ENCODE measurements around the gene DELE1.
A peak's percentile ranks its signal among the peaks of the same experiment; 100 is the strongest.

DELE1 gene

GRCh38 chr5:141923448-141924313 is at the start of gene DELE1:
Gene DELE1, plus strand, starts transcription at chr5:141923871. Its CDS starts 71 bp downstream, at chr5:141923942.
- peak; percentile 89 to 96 for DNase-seq

DNA sequence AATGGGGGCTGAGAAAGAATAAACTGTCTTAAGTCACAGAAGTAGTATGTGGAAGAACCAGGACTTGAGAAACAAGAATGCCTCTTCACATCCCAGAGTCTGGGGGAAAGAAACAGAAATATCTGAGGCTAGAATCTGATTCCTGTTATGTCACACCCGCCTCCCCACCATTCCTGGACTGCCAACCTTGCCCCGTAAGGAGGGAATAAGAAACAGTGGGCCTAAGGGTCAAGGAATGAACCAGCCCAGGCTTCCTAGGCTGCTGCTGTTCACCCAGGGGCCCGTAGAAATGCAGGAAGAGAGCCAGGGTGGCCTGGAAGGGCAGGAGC is 49.8 kb upstream of the DELE1 start:
- DNase-seq: no peak

DNA sequence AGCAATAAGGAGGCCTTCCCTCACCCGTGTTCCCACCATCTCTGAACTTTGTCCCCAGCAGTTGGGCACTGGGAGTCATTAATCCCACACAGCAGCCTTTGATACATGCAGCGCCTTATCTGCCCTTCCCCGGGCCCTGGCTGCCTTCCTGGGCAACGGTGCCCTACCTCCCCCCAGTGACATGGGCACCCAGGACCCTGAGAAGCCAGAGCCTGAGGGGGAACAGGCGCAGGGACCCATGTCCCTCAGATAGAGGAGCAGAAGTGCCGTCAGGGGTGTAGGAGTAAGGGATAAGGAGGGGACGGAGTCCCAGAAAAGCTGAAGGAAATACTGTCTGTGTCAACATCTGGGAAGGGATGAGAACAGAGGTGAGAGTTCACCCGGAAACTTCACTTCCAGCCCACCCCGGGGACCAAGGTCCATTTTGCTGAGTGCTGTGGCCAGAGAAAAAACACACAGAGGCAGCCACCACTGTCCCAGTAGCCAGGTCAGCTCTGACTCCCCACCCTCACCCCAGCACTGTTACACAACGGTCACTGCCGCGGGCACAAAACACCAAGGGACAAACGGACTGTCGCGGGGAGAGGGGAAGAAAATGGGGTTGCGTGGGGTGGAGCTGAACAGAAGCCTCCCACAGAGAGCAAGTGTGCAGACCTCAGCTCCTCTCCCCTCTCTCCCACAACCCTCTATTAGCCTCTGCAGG is 49.3 kb upstream of the DELE1 start:
- DNase-seq: peak in 1 of 2 experiments; percentile 60

DNA sequence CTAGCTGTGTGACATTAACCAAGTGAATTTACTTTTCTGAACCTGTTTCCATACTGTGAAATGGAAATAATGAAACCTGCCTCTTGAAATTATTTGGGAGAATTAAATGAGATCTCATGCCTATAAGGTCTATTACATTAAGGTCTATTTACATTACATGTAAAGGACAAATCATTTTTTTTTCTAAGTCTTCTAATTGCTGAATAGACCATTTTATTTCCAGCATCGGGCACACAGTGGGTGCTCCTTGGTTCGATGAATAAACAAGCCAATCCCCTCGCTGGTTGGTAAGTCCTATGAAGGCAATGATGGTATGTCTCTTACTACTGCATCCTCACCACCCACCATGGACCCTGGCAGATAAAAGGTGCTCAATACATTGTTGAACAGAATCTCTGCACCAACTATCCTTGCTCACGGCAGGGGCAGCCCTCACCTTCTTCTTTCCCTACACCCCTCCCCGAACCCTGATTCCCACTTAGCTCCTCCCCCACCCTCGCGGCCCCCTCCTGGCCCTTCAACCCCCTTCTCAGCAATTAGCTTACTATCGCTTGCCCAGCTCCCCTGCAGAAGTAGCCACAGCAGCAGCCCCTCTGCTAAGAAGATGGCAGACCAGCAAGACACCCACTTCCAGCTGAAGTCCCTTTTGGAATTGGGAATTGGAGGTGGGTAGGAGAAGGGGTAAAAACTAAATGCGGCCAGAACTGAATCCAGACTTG is 48.5 kb upstream of the DELE1 start:
- peak in 1 of 2 experiments; percentile 64 for DNase-seq

- DNase-seq: peak in 1 of 2 experiments; percentile 84
Observed at GRCh38 chr5:141875795-141876627, 47.7 kb upstream of the DELE1 start.

DNA sequence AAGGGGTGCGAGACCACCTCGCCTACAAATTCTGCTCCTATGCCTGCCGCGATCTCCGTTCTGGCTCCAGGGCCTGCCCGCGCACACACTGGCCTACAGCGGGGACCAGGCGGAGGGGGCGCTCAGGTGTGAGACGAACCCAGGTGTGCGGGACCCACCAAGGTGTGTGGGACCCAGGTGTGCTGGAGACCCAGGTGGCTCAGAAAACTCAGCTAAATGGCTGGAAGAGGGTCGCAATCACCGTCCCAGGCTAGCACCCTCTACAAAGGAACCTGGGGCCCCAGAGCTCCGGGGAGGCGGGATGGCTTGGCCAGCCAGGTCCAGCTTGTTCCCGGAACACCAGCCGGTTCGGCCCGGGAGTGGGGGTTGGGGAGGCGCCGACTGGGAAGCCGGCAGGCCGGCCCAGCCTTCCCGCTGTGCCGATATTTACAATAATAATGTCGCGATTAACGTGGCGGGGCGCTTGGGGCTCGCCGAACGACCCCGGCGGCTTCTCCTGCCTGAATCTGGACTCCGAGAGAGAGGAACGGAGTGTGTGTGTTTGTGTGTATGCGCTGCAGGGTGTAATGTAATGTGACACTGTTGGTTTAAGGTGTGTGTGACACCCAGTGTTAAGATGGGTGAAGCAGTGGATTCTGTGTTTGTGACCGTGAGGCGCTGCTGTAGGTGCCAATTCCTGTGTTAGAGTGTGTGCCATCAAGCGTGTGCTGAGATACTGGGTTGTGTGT is 46.9 kb upstream of the DELE1 start:
- DNase-seq: peak; percentile 54 to 71

DNA sequence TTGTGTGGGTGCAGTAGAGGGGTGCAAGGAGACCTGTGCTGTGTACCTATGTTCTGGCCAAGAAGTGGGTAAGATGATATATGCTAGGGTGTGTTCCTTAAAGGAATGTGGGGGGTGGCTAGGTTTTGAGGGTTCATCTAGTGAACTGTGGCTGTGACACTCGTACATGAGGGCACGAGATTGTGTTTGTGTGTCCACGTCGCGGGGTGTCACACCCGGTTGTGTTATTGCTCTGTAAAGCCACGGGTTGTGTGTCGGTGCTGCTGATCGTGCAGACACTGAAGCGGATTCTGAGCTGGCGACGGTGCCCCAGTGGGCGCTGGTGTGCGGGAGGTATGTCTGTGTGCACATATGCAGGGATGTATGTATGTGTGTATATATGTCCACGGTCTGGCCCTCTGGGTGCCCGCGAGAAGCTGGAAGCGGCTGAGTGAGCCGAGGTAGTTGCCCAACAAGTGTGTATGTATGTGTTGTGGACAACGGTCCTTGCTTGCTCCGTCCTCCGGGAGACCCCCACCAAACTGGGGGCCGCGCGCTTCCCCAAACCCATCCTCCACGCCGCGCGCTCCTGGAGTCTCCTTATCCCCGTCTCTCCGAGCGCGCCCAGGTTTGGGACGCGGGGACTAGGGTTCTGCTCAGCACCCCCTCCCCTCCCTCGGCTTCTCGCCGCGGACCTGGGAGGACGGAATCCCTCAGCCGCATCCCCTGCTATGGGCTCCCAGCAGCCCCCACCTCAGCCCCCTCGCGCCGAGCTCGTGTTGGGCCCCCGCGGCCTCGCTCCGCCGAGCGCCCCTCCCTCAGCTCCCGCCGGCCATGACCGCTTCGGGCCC is 46.1 kb upstream of the DELE1 start:
- DNase-seq: peak in 1 of 2 experiments; percentile 77

DNA sequence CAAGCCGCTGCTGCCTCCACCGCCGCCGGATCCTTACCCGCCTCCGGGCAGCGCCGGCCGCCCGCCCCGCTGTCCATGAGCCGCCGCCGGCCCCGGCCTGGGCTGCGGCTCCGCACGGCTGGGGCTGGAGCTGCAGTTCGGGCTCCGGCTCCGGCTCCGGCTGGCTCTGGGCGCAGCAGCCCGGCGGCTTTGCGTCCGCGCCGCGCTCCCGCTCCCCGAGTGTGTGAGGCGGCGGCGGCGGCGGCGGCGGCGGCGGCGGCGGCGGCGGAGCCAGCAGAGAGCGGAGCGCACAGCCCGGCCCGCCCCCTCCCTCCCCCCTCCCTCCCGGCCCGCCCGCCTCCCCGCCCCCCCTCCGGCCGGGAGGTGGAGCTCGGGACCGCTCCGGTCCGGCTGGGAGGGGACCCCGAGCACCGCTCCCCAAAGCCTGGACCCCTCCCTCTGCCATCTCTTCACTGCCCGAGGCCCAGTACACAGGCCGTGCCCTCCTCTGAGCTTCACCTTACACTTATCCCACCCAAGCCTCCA is 45.4 kb upstream of the DELE1 start, which contains the start of gene PCDH1:
TSS of gene PCDH1 (minus strand) at position 225 of the 525 bp plus-strand sequence. CDS start at position 77, 148 bp downstream.
- peak in 1 of 2 experiments; percentile 84 for DNase-seq

- peak; percentile 95 to 97 for DNase-seq
Observed at GRCh38 chr5:141878711-141879425, 44.8 kb upstream of the DELE1 start.

DNA sequence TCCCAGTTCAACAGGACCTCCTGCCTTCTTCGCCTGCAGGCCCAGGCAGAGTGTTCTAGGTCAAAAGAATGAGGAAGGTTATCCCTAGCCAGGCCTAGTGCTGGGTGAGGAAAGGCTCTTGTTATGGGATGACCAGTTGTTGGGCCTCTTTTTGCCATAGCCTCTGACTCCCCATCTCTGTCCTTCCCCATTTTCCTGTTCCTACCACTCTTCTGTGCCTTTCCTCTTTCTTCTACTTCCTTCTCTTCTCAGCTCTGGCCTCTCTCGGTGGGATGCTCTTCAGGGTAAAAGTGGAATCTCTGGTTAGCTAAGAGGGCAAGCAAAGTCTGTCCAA is 44.3 kb upstream of the DELE1 start:
- no peak for DNase-seq

- no peak for DNase-seq
Observed at GRCh38 chr5:141879941-141880738, 43.5 kb upstream of the DELE1 start.

DNA sequence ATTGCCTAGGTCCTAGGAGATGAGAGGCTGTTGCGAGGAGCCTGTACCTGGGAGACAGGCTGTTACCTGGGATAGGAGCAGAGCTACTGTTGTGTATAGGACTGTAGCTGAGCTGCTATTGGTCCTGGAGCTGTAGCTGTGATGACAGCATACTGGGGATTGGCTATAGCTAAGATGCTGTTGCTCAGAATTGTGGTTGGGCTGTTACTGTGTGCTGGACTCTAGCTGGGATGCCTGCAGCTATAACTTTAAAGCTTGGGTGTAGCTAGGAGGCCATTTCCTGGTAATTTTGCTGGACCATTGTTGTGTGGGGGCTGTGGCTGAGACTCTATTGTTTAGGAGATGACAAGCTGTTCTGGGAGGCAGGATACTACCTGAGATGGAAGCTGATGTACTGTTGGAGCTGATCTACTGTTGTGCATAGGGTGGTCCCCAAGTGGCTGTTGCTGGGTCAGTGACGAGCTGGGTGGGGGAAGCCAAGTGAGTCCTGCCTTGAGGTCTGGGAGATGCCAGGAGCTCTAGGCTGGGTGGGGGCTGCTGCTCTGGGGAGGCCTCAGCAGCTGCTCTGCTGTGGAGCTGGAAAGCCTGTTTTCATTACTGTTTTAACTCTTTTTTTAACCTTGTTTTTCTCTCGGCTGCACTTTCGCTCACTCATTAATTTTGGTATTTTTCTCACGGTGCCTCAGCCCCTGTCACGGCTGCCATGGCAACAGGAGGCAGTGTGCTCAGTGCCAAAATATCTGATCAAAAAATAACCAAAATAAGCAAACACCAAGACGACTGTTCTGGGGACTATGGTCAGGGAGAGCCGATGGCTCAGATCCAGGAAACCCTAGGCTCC is 42.5 kb upstream of the DELE1 start:
- no peak for DNase-seq

GRCh38 chr5:141881886-141882285 is 41.8 kb upstream of the DELE1 start:
- DNase-seq: no peak

GRCh38 chr5:141882594-141883183 is 41.0 kb upstream of the DELE1 start:
- peak in 1 of 2 experiments; percentile 10 for DNase-seq

GRCh38 chr5:141883184-141883891 is 40.3 kb upstream of the DELE1 start:
- no peak for DNase-seq

GRCh38 chr5:141883892-141884318 is 39.8 kb upstream of the DELE1 start:
- no peak for DNase-seq

All from NCI-H526 (cell line).